Measurements from ENCODE around the gene SRRM3.
"Not testable (repeated sequence)": the region's sequence is repeated elsewhere in the genome, so short reads cannot be mapped to it uniquely, and the experiment has no call there.

Gene SRRM3

GRCh38 chr7:76201732-76202665 is at the start of gene SRRM3:
Gene SRRM3 (plus strand): TSS chr7:76201896. CDS start chr7:76235067, 33,171 bp downstream.
- DNase-seq (ENCODE audit: low read depth, low spot score), result no peak

GRCh38 chr7:76151932-76152331 is 49.8 kb upstream of the SRRM3 start:
- DNase-seq (ENCODE audit: low read depth, low spot score), result no peak

GRCh38 chr7:76153571-76154230 is 48.0 kb upstream of the SRRM3 start:
- not testable (repeated sequence) for DNase-seq (ENCODE audit: low read depth, low spot score)

GRCh38 chr7:76155938-76156337 is 45.8 kb upstream of the SRRM3 start:
- DNase-seq (ENCODE audit: low read depth, low spot score), result no peak

- not testable (repeated sequence) for DNase-seq (ENCODE audit: low read depth, low spot score)
Measured at GRCh38 chr7:76156992-76157685, 44.6 kb upstream of the SRRM3 start.

GRCh38 chr7:76158416-76158815 is 43.3 kb upstream of the SRRM3 start:
- DNase-seq (ENCODE audit: low read depth, low spot score), result not testable (repeated sequence)

- DNase-seq (ENCODE audit: low read depth, low spot score), result not testable (repeated sequence)
Measured at GRCh38 chr7:76162416-76163170, 39.1 kb upstream of the SRRM3 start.

GRCh38 chr7:76163812-76164211 is 37.9 kb upstream of the SRRM3 start:
- DNase-seq (ENCODE audit: low read depth, low spot score), result peak; percentile 98

GRCh38 chr7:76165106-76165972 is 36.4 kb upstream of the SRRM3 start:
- no peak for DNase-seq (ENCODE audit: low read depth, low spot score)

GRCh38 chr7:76165973-76166403 is 35.7 kb upstream of the SRRM3 start:
- DNase-seq (ENCODE audit: low read depth, low spot score), result no peak

GRCh38 chr7:76166404-76167255 is 35.1 kb upstream of the SRRM3 start:
- peak; percentile 74 for DNase-seq (ENCODE audit: low read depth, low spot score)

- no peak for DNase-seq (ENCODE audit: low read depth, low spot score)
Measured at GRCh38 chr7:76173566-76174205, 28.0 kb upstream of the SRRM3 start.

GRCh38 chr7:76176951-76177350 is 24.7 kb upstream of the SRRM3 start:
- DNase-seq (ENCODE audit: low read depth, low spot score), result not testable (repeated sequence)

- no peak for DNase-seq (ENCODE audit: low read depth, low spot score)
Measured at GRCh38 chr7:76179686-76180085, 22.0 kb upstream of the SRRM3 start.

GRCh38 chr7:76182225-76182960 is 19.3 kb upstream of the SRRM3 start:
- DNase-seq (ENCODE audit: low read depth, low spot score), result no peak

- DNase-seq (ENCODE audit: low read depth, low spot score), result no peak
Measured at GRCh38 chr7:76185187-76185896, 16.4 kb upstream of the SRRM3 start.

- DNase-seq (ENCODE audit: low read depth, low spot score), result no peak
Measured at GRCh38 chr7:76187272-76187671, 14.4 kb upstream of the SRRM3 start.

- no peak for DNase-seq (ENCODE audit: low read depth, low spot score)
Measured at GRCh38 chr7:76189276-76189675, 12.4 kb upstream of the SRRM3 start.
